OCI-LY7 (cell line): ENCODE measurements around the gene ZNF3. TPM values are rescaled to one million over a fixed set of nuclear protein-coding genes. Genes with fewer than 3 reads are reported as not detected.

Source experiments
- BruUV-seq: library from RNA; stranded (reverse); fragments of 400-500 nt; replicated peaks from 2 replicates; lab custom pipeline; 2021; lab: Mats Ljungman, UMichigan
- CTCF ChIA-PET: fragments of 300-600 bp; sonication (Branson Sonifier 250); formaldehyde crosslinking; loops from one replicate; lab custom pipeline; 2022; ENCODE audit warnings: antibody characterized with exemption; ENCODE audit not compliant: unreplicated experiment; lab: Charles Lee
- POLR2A ChIA-PET: fragments of 300-600 bp; sonication (Branson Sonifier 250); formaldehyde crosslinking; loops from one replicate; lab custom pipeline; 2022; ENCODE audit warnings: antibody characterized with exemption; lab: Charles Lee
- DNase-seq: peaks from one replicate; pipeline ENCODE4 v3.0.0-alpha.2; 2015; ENCODE audit warnings: low spot score
- H2AFZ ChIP-seq: fragments of 200-600 bp; sonication (generic), shearing (Covaris generic); 2 replicates; pipeline ENCODE4 v1.6.1; 2014; ENCODE audit warnings: mild to moderate bottlenecking, antibody characterized with exemption, low read length, moderate library complexity
- H3K27ac ChIP-seq: fragments of 200-600 bp; sonication (generic); 2 replicates; pipeline ENCODE4 v1.5.1; 2014; ENCODE audit warnings: mixed run types, low read depth, mild to moderate bottlenecking, moderate library complexity, low read length, inconsistent platforms; ENCODE audit not compliant: poor library complexity, severe bottlenecking
- H3K36me3 ChIP-seq: fragments of 200-600 bp; sonication (generic); 2 replicates; pipeline ENCODE4 v1.6.1; 2014; ENCODE audit warnings: mild to moderate bottlenecking, antibody characterized with exemption, low read length, moderate library complexity, mixed read lengths; ENCODE audit not compliant: insufficient read depth
- H3K4me1 ChIP-seq: fragments of 200-600 bp; sonication (generic); 2 replicates; pipeline ENCODE4 v1.5.1; 2014; ENCODE audit warnings: mild to moderate bottlenecking, low read length; ENCODE audit not compliant: insufficient read depth, poor library complexity, severe bottlenecking
- H3K4me2 ChIP-seq: fragments of 200-600 bp; sonication (generic); 2 replicates; pipeline ENCODE4 v1.6.1; 2014; ENCODE audit warnings: mild to moderate bottlenecking, low read length
- H3K4me3 ChIP-seq: fragments of 200-600 bp; sonication (generic); 2 replicates; pipeline ENCODE4 v1.5.1; 2014; ENCODE audit warnings: mild to moderate bottlenecking, low read depth, low read length; ENCODE audit not compliant: poor library complexity, severe bottlenecking
- H3K79me2 ChIP-seq: fragments of 200-600 bp; sonication (generic); 2 replicates; pipeline ENCODE4 v1.6.1; 2016; ENCODE audit warnings: low read depth, mild to moderate bottlenecking, low read length, moderate library complexity, mixed read lengths; ENCODE audit not compliant: insufficient read depth
- H3K9me2 ChIP-seq: fragments of 200-600 bp; sonication (generic); 2 replicates; pipeline ENCODE4 v1.6.1; 2016; ENCODE audit warnings: mild to moderate bottlenecking, low read length, mixed read lengths; ENCODE audit not compliant: insufficient read depth
- H3K9me3 ChIP-seq: fragments of 200-600 bp; sonication (generic); 2 replicates; pipeline ENCODE4 v1.6.1; 2014; ENCODE audit warnings: mild to moderate bottlenecking, mixed run types, low read length, mixed read lengths
- H4K20me1 ChIP-seq: fragments of 200-600 bp; sonication (generic); 2 replicates; pipeline ENCODE4 v1.6.1; 2014; ENCODE audit warnings: mild to moderate bottlenecking, antibody characterized with exemption, low read length, moderate library complexity, mixed read lengths; ENCODE audit not compliant: insufficient read depth
- EZH2phosphoT487 ChIP-seq: fragments of 200-600 bp; sonication (generic); IDR thresholded peaks from 2 replicates; pipeline ENCODE4 v1.6.1; 2018; ENCODE audit warnings: low read depth, borderline replicate concordance, mild to moderate bottlenecking, mixed run types, antibody characterized with exemption, low read length, moderate library complexity, mixed read lengths
- intact Hi-C: fragments of 100-400 bp; cut with micrococcal nuclease; formaldehyde crosslinking; loops from one replicate; pipeline ENCODE4 v1.10.0; 2022; ENCODE audit not compliant: unreplicated experiment
- total RNA-seq, 2 experiments: library from RNA; depleted of rRNA in 1 of 2; stranded (reverse); fragments of >200 nt in 1 of 2; shearing (Covaris generic) in 1 of 2; gene quantifications; 2 replicates each; pipeline ENCODE4 v1.2.3, GENCODE V29; 2014 to 2022
- TF ChIP-seq, protein P1 (sequence below): fragments of 200-600 bp; sonication (generic); conservative IDR thresholded peaks from 2 replicates; pipeline ENCODE4 v1.5.1; 2014; ENCODE audit warnings: mild to moderate bottlenecking, antibody characterized with exemption, low read length, moderate library complexity, mixed read lengths

Gene ZNF3
- total RNA-seq, 2 experiments from 2014 or later = 19.8 to 23.7 TPM

DNA sequence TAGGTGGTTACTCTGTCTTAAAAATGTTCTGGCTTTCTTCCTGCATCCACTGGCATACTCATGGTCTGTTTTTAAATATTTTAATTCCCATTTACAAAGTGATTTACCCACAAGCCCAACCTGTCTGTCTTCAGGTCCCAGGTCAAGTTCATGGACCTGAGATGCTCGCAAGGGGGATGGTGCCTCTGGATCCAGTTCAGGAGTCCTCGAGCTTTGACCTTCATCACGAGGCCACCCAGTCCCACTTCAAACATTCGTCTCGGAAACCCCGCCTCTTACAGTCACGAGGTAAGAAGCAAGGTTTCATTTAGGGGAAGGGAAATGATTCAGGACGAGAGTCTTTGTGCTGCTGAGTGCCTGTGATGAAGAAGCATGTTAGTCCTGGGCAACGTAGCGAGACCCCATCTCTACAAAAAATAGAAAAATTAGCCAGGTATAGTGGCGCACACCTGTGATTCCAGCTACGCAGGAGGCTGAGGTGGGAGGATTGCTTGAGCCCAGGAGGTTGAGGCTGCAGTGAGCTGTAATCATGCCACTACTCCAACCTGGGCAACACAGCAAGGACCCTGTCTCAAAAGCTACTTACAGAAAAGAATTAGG, 57.4 kb downstream of the ZNF3 start:
- CTCF ChIA-PET = no interaction called here
- intact Hi-C loops = no loop called here

DNA sequence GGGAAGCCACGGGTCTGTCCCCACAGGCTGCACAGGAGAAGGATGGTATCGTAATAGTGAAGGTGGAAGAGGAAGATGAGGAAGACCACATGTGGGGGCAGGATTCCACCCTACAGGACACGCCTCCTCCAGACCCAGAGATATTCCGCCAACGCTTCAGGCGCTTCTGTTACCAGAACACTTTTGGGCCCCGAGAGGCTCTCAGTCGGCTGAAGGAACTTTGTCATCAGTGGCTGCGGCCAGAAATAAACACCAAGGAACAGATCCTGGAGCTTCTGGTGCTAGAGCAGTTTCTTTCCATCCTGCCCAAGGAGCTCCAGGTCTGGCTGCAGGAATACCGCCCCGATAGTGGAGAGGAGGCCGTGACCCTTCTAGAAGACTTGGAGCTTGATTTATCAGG, 58.0 kb downstream of the ZNF3 start:
- Histone ChIP-seq H3K4me3 (no peak overlapping the region), H3K4me1 (no peaks in the 10 kb centered on the region), H3K4me2 (no peak overlapping the region), H4K20me1 (no peaks in the 10 kb centered on the region; the same call in 1 of the 2 replicates), H3K9me2 (no peaks in the 10 kb centered on the region), H2AFZ (no peak overlapping the region), H3K36me3 (peaks cover 58% of the 10 kb centered on the region), H3K27ac (no peak overlapping the region), H3K79me2 (0 out of 2 replicates have a peak, but pooled peaks cover 4% of the 10 kb centered on the region), H3K9me3 (no peaks in the 10 kb centered on the region)
- intact Hi-C loops = no loop called here
- no peak for DNase-seq
- POLR2A ChIA-PET = no interaction called here
- BruUV-seq = no TSS peak
- CTCF ChIA-PET = no interaction called here
- TF ChIP-seq EZH2phosphoT487 = no peak
- TF ChIP-seq, protein P1, sequence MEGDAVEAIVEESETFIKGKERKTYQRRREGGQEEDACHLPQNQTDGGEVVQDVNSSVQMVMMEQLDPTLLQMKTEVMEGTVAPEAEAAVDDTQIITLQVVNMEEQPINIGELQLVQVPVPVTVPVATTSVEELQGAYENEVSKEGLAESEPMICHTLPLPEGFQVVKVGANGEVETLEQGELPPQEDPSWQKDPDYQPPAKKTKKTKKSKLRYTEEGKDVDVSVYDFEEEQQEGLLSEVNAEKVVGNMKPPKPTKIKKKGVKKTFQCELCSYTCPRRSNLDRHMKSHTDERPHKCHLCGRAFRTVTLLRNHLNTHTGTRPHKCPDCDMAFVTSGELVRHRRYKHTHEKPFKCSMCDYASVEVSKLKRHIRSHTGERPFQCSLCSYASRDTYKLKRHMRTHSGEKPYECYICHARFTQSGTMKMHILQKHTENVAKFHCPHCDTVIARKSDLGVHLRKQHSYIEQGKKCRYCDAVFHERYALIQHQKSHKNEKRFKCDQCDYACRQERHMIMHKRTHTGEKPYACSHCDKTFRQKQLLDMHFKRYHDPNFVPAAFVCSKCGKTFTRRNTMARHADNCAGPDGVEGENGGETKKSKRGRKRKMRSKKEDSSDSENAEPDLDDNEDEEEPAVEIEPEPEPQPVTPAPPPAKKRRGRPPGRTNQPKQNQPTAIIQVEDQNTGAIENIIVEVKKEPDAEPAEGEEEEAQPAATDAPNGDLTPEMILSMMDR = no peak

More for the DNA sequence above, 57.4 kb downstream of the ZNF3 start:
- POLR2A ChIA-PET = no interaction called here
- H3K4me3 ChIP-seq = no peak overlapping the region
- H3K79me2 ChIP-seq = 0 out of 2 replicates have a peak, but pooled peaks cover 4% of the 10 kb centered on the region
- H3K4me2 ChIP-seq = no peak overlapping the region
- no peak overlapping the region for H3K27ac ChIP-seq
- H3K36me3 ChIP-seq = peaks cover 60% of the 10 kb centered on the region
- no peaks in the 10 kb centered on the region for H3K4me1 ChIP-seq
- TF ChIP-seq, protein P1 = no peak
- TF ChIP-seq EZH2phosphoT487 = no peak
- BruUV-seq = no TSS peak
- no peaks in the 10 kb centered on the region for H3K9me3 ChIP-seq
- no peaks in the 10 kb centered on the region for H3K9me2 ChIP-seq
- H2AFZ ChIP-seq = no peak overlapping the region
- no peak for DNase-seq
- no peaks in the 10 kb centered on the region; the same call in 1 of the 2 replicates for H4K20me1 ChIP-seq

DNA sequence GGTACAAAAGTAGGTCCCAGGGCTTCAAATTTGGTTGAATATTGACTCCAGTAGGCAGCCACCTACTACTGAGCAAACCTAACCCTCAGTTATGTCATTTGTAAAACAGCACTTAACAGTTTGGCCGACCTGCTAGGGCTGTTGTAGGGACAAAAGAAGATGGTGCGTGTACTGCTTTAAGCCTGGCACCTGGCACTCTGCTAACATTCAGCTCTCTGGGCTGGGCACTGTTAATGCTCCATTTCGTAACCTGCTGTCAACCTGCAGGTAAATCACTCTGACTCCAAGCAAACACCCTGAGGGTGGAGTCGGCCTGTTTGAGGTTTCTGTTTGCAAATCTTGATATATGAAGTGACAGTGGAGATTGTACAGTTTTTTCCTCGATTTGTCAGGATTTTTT, 58.9 kb downstream of the ZNF3 start:
- Histone ChIP-seq H3K4me1 (no peaks in the 10 kb centered on the region), H3K36me3 (peaks cover 54% of the 10 kb centered on the region), H4K20me1 (0 out of 2 replicates have a peak, but pooled peaks cover 2% of the 10 kb centered on the region), H3K4me3 (no peak overlapping the region), H3K9me2 (no peaks in the 10 kb centered on the region), H3K79me2 (peaks cover 10% of the 10 kb centered on the region), H2AFZ (no peak overlapping the region), H3K4me2 (no peak overlapping the region), H3K9me3 (no peaks in the 10 kb centered on the region), H3K27ac (no peak overlapping the region)
- TF ChIP-seq EZH2phosphoT487 = no peak
- TF ChIP-seq, protein P1 = no peak
- DNase-seq = no peak
- ChIA-PET CTCF (no interaction called here), POLR2A (interaction anchor here (0.6 kb wide), 1 partner anchor 23 kb away, joined by 3 read pairs; no protein-coding TSS in a partner anchor)
- intact Hi-C loops = no loop called here
- BruUV-seq = no TSS peak
